OCI-LY7 (cell line): ENCODE data around the gene GRPEL2.

Experiments
- CTCF ChIP-seq: fragments of 200-600 bp; sonication (generic); conservative IDR thresholded peaks from 2 replicates; pipeline ENCODE4 v1.5.1; 2014; ENCODE audit warnings: mild to moderate bottlenecking, antibody characterized with exemption, low read length, moderate library complexity, mixed read lengths
- EZH2phosphoT487 ChIP-seq: fragments of 200-600 bp; sonication (generic); IDR thresholded peaks from 2 replicates; pipeline ENCODE4 v1.6.1; 2018; ENCODE audit warnings: low read depth, borderline replicate concordance, mild to moderate bottlenecking, mixed run types, antibody characterized with exemption, low read length, moderate library complexity, mixed read lengths

- TF ChIP-seq CTCF: no peak
- no peak for TF ChIP-seq EZH2phosphoT487
Measured at GRCh38 chr5:149352169-149352568, 6.9 kb downstream of the GRPEL2 start.
